Right lobe of liver (tissue), 4 donors: ENCODE measurements around the gene IFNA14.

Source experiments
- CTCF ChIP-seq, 4 donors: fragments of 200-600 bp in 3 of 4; fragments of 450-650 bp in 1 of 4; IDR thresholded peaks; one replicate each; pipeline versions ENCODE4 v1.5.1 to v1.8.0; 2016 to 2022; ENCODE audit warnings: antibody characterized with exemption in 4 of 4, mild to moderate bottlenecking in 2 of 4
- POLR2A ChIP-seq: fragments of 450-650 bp; IDR thresholded peaks from one replicate; pipeline ENCODE4 v1.6.1; 2017; ENCODE audit warnings: antibody characterized with exemption, mild to moderate bottlenecking
- donor health status: DM: no; HTN: no; CAD: no.
- donor health status: DM: no; HTN: no; CAD: no.
- donor health status: DM: no; HTN: yes; CAD: no.

GRCh38 chr9:21268347-21268657 lies 28.5 kb upstream of the IFNA14 start:
- TF ChIP-seq CTCF (IDR thresholded peaks at IDR 0.05) (no peak), POLR2A (no peak)
